Neural cell (in vitro differentiated cells): ENCODE results near the gene ODAD4. TPM values are rescaled to one million over a fixed set of nuclear protein-coding genes. Genes with fewer than 3 reads are reported as not detected.

Experiments
- H2AFZ ChIP-seq: fragments of 200-600, 300-800 bp; sonication (generic), shearing (Covaris generic); 2 replicates; pipeline ENCODE4 v1.6.0; 2014; ENCODE audit warnings: low read depth, mild to moderate bottlenecking, antibody characterized with exemption, low read length, moderate library complexity
- H3F3A ChIP-seq: fragments of 200-600 bp; shearing (Covaris generic); 2 replicates; pipeline ENCODE4 v1.6.1; 2016; ENCODE audit warnings: mild to moderate bottlenecking, moderate library complexity, mixed read lengths, antibody characterized with exemption, low read length; ENCODE audit not compliant: insufficient read depth, poor library complexity, severe bottlenecking
- H3K27ac ChIP-seq: fragments of 200-600, 300-800 bp; sonication (generic), shearing (Covaris generic); 2 replicates; pipeline ENCODE4 v1.5.1; 2014; ENCODE audit warnings: mild to moderate bottlenecking, low read length, moderate library complexity
- H3K27me3 ChIP-seq: fragments of 300-800, 200-600 bp; sonication (generic), shearing (Covaris generic); 2 replicates; pipeline ENCODE4 v1.6.0; 2014; ENCODE audit warnings: mild to moderate bottlenecking, low read depth, low read length, moderate library complexity; ENCODE audit not compliant: insufficient read depth
- H3K36me3 ChIP-seq: fragments of 300-800, 200-600 bp; sonication (generic), shearing (Covaris generic); 2 replicates; pipeline ENCODE4 v1.5.1; 2014; ENCODE audit warnings: mild to moderate bottlenecking, antibody characterized with exemption, low read length, moderate library complexity; ENCODE audit not compliant: insufficient read depth
- H3K4me2 ChIP-seq: fragments of 300-800, 200-600 bp; sonication (generic), shearing (Covaris generic); 2 replicates; pipeline ENCODE4 v1.6.0; 2014; ENCODE audit warnings: mild to moderate bottlenecking, low read length
- H3K4me3 ChIP-seq: fragments of 300-800, 200-600 bp; sonication (generic), shearing (Covaris generic); 2 replicates; pipeline ENCODE4 v1.5.1; 2014; ENCODE audit warnings: mild to moderate bottlenecking, low read length, moderate library complexity
- H3K79me2 ChIP-seq: fragments of 200-600 bp; shearing (Covaris generic); replicated peaks from 2 replicates; pipeline ENCODE4 v1.6.0; 2014; ENCODE audit warnings: mild to moderate bottlenecking, low read length, moderate library complexity; ENCODE audit not compliant: insufficient read depth
- H3K9ac ChIP-seq: fragments of 300-800, 200-600 bp; sonication (generic), shearing (Covaris generic); 2 replicates; pipeline ENCODE4 v1.6.1; 2016; ENCODE audit warnings: mild to moderate bottlenecking, low read length, mixed read lengths
- H3K9me2 ChIP-seq: fragments of 200-600 bp; shearing (Covaris generic); 2 replicates; pipeline ENCODE4 v1.6.1; 2016; ENCODE audit warnings: mild to moderate bottlenecking, low read length, mixed read lengths; ENCODE audit not compliant: insufficient read depth
- H3K9me3 ChIP-seq: fragments of 200-600, 300-800 bp; sonication (generic), shearing (Covaris generic); 2 replicates; pipeline ENCODE4 v1.6.1; 2016; ENCODE audit warnings: mild to moderate bottlenecking, mixed run types, low read length, moderate library complexity, mixed read lengths
- H4K20me1 ChIP-seq: fragments of 200-600 bp; shearing (Covaris generic); 2 replicates; pipeline ENCODE4 v1.6.1; 2016; ENCODE audit warnings: mild to moderate bottlenecking, mixed run types; ENCODE audit not compliant: insufficient read depth
- EP300 ChIP-seq: fragments of 450-650 bp; conservative IDR thresholded peaks from 2 replicates; pipeline ENCODE4 v1.6.1; 2014; ENCODE audit warnings: antibody characterized with exemption, mild to moderate bottlenecking, moderate library complexity; ENCODE audit not compliant: poor library complexity, severe bottlenecking
- EZH2 ChIP-seq: fragments of 200-600, 300-800 bp; shearing (Covaris generic), sonication (generic); IDR thresholded peaks from 2 replicates; pipeline ENCODE4 v1.6.1; 2014; ENCODE audit warnings: antibody characterized with exemption, low read length, borderline replicate concordance, mild to moderate bottlenecking; ENCODE audit not compliant: insufficient read depth, poor library complexity, severe bottlenecking
- MXI1 ChIP-seq: fragments of 450-650 bp; conservative IDR thresholded peaks from 2 replicates; pipeline ENCODE4 v1.6.1; 2014; ENCODE audit warnings: antibody characterized with exemption, mild to moderate bottlenecking; ENCODE audit not compliant: poor library complexity, severe bottlenecking
- POLR2AphosphoS5 ChIP-seq: IDR thresholded peaks from 2 replicates; pipeline ENCODE4 v1.6.1; 2012
- RAD21 ChIP-seq: fragments of 450-650 bp; conservative IDR thresholded peaks from 2 replicates; pipeline ENCODE4 v1.6.1; 2014; ENCODE audit warnings: antibody characterized with exemption, mild to moderate bottlenecking, moderate library complexity
- SMC3 ChIP-seq: fragments of 450-650 bp; conservative IDR thresholded peaks from 2 replicates; pipeline ENCODE4 v1.6.1; 2014; ENCODE audit warnings: antibody characterized with exemption, mild to moderate bottlenecking, moderate library complexity; ENCODE audit not compliant: poor library complexity
- TAF1 ChIP-seq: IDR thresholded peaks from 2 replicates; pipeline ENCODE4 v1.6.1; 2012; ENCODE audit warnings: low read depth
- polyA plus RNA-seq: library from polyadenylated mRNA; depleted of rRNA; stranded (reverse); fragments of >200 nt; gene quantifications from 2 replicates; pipeline ENCODE4 v1.2.3, GENCODE V29; 2014
- TF ChIP-seq, protein P1 (sequence below): IDR thresholded peaks from 2 replicates; pipeline ENCODE4 v1.6.1; 2012; ENCODE audit warnings: borderline replicate concordance
- TF ChIP-seq, protein P2 (sequence below): fragments of 450-650 bp; IDR thresholded peaks from 2 replicates; pipeline ENCODE4 v1.5.1; 2014; ENCODE audit warnings: antibody characterized with exemption, mild to moderate bottlenecking, moderate library complexity; ENCODE audit not compliant: poor library complexity, severe bottlenecking

Gene ODAD4
- polyA plus RNA-seq, 1 donor from 2014 or later = 5.7 TPM

DNA sequence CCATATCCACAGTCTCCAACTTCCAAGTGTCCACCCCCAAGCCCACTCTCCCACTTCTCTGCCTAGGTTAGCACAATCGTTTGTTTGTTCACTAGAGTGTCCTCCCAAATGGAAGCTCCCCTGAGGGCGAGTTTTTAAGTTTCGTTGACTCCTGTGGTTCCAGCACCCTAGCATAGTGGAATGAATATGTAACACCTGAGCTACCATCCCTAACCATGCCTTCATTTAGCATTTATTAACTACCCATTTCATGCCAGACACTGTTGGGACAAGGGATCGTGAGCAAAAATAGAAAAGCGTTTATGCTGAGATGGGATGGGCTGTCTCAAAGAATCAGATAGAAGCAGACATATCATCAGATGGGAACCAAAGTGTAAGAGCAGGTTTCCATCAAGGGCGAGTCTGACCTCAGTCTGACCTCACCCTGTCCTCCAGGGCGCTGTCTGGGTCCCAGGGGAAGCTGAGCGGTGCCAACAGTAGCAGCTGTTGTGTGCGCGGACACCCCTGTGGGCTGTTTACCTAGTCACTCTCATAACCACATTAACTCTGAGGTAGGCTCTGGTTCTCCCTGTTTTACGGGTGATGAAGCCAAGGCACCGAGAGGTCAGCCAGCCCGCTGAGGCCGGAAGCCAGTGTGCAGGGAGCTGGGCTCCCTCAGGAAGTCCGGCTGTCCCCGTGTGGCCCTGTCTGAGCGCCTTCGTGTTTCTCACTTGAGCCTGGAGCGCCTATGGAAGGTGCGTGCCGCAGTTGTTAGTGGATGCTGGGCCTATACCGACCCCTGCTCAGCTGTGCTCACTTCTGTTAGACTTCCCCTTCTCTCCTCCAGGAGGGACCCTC lies 42.4 kb downstream of the ODAD4 start:
- no peak overlapping the region for H3K4me2 ChIP-seq
- no peak overlapping the region for H2AFZ ChIP-seq
- no peak overlapping the region for H3K9ac ChIP-seq

DNA sequence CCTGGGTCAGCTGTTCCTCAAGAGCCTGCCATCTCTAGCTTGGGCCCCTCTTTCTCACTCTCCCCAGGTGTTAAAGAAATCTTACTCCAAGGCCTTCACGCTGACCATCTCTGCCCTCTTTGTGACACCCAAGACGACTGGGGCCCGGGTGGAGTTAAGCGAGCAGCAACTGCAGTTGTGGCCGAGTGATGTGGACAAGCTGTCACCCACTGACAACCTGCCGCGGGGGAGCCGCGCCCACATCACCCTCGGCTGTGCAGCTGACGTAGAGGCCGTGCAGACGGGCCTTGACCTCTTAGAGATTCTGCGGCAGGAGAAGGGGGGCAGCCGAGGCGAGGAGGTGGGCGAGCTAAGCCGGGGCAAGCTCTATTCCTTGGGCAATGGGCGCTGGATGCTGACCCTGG lies 43.0 kb downstream of the ODAD4 start:
- H3K79me2 ChIP-seq = peaks cover 6% of the 10 kb centered on the region
- H3K9me2 ChIP-seq = no peaks in the 10 kb centered on the region
- no peaks in the 10 kb centered on the region for H3K9me3 ChIP-seq
- no peaks in the 10 kb centered on the region for H3F3A ChIP-seq
- H3K36me3 ChIP-seq = peaks cover 8% of the 10 kb centered on the region
- no peak overlapping the region for H3K4me2 ChIP-seq
- H2AFZ ChIP-seq = no peak overlapping the region
- H3K4me3 ChIP-seq = no peak overlapping the region
- H3K27ac ChIP-seq = no peak overlapping the region
- TF ChIP-seq, protein P1, sequence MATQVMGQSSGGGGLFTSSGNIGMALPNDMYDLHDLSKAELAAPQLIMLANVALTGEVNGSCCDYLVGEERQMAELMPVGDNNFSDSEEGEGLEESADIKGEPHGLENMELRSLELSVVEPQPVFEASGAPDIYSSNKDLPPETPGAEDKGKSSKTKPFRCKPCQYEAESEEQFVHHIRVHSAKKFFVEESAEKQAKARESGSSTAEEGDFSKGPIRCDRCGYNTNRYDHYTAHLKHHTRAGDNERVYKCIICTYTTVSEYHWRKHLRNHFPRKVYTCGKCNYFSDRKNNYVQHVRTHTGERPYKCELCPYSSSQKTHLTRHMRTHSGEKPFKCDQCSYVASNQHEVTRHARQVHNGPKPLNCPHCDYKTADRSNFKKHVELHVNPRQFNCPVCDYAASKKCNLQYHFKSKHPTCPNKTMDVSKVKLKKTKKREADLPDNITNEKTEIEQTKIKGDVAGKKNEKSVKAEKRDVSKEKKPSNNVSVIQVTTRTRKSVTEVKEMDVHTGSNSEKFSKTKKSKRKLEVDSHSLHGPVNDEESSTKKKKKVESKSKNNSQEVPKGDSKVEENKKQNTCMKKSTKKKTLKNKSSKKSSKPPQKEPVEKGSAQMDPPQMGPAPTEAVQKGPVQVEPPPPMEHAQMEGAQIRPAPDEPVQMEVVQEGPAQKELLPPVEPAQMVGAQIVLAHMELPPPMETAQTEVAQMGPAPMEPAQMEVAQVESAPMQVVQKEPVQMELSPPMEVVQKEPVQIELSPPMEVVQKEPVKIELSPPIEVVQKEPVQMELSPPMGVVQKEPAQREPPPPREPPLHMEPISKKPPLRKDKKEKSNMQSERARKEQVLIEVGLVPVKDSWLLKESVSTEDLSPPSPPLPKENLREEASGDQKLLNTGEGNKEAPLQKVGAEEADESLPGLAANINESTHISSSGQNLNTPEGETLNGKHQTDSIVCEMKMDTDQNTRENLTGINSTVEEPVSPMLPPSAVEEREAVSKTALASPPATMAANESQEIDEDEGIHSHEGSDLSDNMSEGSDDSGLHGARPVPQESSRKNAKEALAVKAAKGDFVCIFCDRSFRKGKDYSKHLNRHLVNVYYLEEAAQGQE = no peak
- TF ChIP-seq EZH2 = no peak
- TF ChIP-seq POLR2AphosphoS5 = no peak
- TF ChIP-seq MXI1 = no peak
- TF ChIP-seq EP300 = no peak
- TF ChIP-seq TAF1 = no peak
- no peak for TF ChIP-seq SMC3
- TF ChIP-seq RAD21 = no peak
- TF ChIP-seq, protein P2, sequence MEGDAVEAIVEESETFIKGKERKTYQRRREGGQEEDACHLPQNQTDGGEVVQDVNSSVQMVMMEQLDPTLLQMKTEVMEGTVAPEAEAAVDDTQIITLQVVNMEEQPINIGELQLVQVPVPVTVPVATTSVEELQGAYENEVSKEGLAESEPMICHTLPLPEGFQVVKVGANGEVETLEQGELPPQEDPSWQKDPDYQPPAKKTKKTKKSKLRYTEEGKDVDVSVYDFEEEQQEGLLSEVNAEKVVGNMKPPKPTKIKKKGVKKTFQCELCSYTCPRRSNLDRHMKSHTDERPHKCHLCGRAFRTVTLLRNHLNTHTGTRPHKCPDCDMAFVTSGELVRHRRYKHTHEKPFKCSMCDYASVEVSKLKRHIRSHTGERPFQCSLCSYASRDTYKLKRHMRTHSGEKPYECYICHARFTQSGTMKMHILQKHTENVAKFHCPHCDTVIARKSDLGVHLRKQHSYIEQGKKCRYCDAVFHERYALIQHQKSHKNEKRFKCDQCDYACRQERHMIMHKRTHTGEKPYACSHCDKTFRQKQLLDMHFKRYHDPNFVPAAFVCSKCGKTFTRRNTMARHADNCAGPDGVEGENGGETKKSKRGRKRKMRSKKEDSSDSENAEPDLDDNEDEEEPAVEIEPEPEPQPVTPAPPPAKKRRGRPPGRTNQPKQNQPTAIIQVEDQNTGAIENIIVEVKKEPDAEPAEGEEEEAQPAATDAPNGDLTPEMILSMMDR = no peak
- no peak overlapping the region for H3K9ac ChIP-seq
- no peaks in the 10 kb centered on the region for H4K20me1 ChIP-seq
- no peaks in the 10 kb centered on the region for H3K27me3 ChIP-seq

More for the DNA sequence above, 42.4 kb downstream of the ODAD4 start:
- Histone ChIP-seq H3K4me3 (no peak overlapping the region), H3K27me3 (no peaks in the 10 kb centered on the region), H4K20me1 (no peaks in the 10 kb centered on the region), H3K9me3 (no peaks in the 10 kb centered on the region), H3K9me2 (no peaks in the 10 kb centered on the region), H3K79me2 (peaks cover 10% of the 10 kb centered on the region), H3K36me3 (peaks cover 8% of the 10 kb centered on the region), H3F3A (no peaks in the 10 kb centered on the region), H3K27ac (no peak overlapping the region)
- TF ChIP-seq POLR2AphosphoS5 (no peak), MXI1 (no peak), EP300 (no peak), SMC3 (no peak), EZH2 (no peak), RAD21 (no peak), TAF1 (no peak)
- TF ChIP-seq, protein P1 = no peak
- TF ChIP-seq, protein P2 = no peak
